Upper lobe of left lung (tissue), 4 donors: ENCODE measurements around the gene TSPAN2.

Source experiments
- CTCF ChIP-seq, 6 experiments: fragments of 450-650 bp in 4 of 6; fragments of 200-600 bp in 2 of 6; sonication (generic) in 2 of 6; IDR thresholded peaks; one replicate each; pipeline ENCODE4 v1.5.1; 2016 to 2019; ENCODE audit warnings: antibody characterized with exemption in 6 of 6
- POLR2A ChIP-seq, 4 donors: fragments of 450-650 bp; IDR thresholded peaks; one replicate each; pipeline ENCODE4 v1.5.1; 2016 to 2017; ENCODE audit warnings: antibody characterized with exemption in 4 of 4, mild to moderate bottlenecking in 2 of 4

GRCh38 chr1:115138973-115139372 lies 49.7 kb upstream of the TSPAN2 start:
- TF ChIP-seq POLR2A (IDR thresholded peaks at IDR 0.05) (no peak), CTCF (IDR thresholded peaks at IDR 0.05) (peak; percentile 71 to 92 (median 82))
